Stimulated activated CD4-positive, alpha-beta T cell treated with anti-CD3 and anti-CD28 coated beads, Interleukin-15, amount 100 ng/mL, for 24 hours (primary cell): ENCODE results near the gene FOLR2.

Experiments
- DNase-seq: peaks from one replicate; pipeline ENCODE4 v3.0.0-alpha.2; 2020

The FOLR2 gene

DNA sequence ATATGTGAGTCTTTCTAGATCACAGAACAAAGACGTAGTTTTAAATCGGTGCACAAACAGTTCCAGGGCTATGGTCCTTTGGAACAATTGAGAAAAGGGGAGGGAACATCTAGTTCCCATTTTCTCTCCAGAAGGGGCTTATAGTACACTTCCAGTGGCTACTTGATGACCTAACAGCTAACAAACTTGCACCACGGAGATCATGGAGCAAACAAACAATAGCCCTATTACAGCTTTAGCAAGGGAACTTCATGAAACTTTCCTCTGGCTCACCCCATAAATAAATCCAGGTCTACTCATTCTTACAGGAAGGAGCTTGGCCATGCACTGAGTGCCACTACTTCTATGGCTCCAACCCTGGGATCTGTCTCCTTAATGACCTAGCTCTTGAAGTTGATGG is 8.3 kb upstream of the FOLR2 start:
- DNase-seq = no peak

DNA sequence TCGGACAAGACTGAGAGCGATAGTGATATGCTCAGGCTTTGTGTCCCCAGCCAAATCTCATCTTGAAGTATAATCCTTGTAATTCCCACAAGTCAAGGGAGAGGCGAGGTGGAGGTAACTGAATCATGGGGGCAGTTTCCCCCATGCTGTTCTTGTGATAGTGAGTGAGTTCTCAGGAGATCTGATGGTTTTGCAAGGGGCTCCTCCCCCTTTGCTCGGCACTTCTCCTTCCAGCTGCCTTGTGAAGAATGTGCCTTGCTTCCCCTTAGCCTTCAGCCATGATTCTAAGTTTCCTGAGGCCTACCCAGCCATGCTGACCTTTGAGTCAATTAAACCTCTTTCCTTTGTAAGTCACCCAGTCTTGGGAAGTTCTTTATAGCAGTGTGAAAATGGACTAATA is 7.5 kb upstream of the FOLR2 start:
- no peak for DNase-seq

DNA sequence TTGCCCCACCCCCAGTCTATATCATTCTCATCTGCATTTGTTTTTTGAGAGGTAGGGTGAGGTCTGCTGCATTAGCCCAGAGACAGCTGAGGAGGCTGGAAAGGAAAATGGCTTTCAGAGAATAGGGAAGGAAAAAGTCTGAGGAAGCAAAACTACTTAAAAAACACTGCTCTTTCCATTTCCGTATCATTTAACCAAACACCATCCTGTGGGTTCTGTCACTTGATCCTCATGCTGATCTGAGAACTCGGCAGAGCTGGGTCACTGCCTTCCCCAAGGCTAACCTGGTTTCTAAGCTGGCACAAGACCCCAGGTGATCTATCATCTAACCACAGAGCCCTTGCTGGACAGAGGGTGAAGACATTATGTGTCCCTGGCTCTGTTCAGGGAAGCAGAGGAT is 1.2 kb downstream of the FOLR2 start:
- DNase-seq = no peak

DNA sequence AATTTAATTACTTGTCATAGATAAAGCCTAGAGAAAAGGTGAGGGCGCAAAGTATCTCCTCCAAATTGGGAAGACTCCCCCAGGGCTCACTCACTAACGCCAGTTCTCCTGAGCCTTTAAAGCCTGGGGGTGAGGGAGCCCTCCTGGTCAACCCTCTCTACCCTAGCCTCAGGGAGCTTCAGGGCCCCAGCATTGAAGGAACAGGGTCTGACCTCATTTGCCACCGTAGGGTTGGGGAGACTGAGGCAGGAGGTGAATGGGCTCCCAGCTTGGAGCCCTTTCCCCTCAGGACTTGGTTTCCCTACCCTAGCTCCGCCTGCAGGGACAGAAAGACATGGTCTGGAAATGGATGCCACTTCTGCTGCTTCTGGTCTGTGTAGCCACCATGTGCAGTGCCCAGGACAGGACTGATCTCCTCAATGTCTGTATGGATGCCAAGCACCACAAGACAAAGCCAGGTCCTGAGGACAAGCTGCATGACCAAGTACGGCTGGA is 1.7 kb downstream of the FOLR2 start:
- DNase-seq = no peak

DNA sequence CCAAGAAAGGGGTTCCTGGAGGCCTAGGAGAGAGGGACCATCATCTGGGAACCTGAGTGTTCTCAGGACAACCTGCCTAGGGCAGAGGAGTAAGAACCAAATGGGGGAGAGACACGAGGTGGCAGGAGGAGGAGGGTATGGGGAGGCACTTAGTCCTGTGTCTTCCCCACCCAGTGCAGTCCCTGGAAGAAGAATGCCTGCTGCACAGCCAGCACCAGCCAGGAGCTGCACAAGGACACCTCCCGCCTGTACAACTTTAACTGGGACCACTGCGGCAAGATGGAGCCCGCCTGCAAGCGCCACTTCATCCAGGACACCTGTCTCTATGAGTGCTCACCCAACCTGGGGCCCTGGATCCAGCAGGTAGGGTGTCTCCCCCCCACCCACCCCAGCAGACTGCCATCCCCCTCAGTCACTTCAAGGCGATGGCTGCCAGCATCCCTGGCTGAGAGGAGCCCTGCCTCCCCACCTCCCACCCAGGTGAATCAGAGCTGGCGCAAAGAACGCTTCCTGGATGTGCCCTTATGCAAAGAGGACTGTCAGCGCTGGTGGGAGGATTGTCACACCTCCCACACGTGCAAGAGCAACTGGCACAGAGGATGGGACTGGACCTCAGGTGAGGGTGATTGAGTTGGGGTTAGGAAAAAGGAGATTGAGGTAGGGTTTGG is 4.2 kb downstream of the FOLR2 start:
- DNase-seq = no peak

DNA sequence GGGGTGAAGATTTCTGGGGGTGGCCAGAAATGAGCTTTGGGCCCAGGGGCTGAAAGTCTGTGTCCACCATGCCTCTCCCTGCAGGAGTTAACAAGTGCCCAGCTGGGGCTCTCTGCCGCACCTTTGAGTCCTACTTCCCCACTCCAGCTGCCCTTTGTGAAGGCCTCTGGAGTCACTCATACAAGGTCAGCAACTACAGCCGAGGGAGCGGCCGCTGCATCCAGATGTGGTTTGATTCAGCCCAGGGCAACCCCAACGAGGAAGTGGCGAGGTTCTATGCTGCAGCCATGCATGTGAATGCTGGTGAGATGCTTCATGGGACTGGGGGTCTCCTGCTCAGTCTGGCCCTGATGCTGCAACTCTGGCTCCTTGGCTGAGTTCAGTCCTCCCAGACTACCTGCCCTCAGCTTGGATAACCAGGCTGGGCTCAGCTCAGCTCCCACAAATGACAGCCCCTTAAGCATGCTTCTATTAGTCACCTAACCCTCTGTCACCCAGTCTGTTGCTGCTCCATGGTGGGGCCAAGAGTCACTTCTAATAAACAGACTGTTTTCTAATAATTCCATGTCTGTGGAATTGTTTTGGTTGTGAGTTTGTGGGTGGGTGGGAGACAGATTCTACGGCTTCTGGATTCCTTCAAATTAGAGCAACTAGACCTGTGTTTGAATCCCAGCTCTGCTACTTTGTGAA is 4.9 kb downstream of the FOLR2 start:
- no peak for DNase-seq

DNA sequence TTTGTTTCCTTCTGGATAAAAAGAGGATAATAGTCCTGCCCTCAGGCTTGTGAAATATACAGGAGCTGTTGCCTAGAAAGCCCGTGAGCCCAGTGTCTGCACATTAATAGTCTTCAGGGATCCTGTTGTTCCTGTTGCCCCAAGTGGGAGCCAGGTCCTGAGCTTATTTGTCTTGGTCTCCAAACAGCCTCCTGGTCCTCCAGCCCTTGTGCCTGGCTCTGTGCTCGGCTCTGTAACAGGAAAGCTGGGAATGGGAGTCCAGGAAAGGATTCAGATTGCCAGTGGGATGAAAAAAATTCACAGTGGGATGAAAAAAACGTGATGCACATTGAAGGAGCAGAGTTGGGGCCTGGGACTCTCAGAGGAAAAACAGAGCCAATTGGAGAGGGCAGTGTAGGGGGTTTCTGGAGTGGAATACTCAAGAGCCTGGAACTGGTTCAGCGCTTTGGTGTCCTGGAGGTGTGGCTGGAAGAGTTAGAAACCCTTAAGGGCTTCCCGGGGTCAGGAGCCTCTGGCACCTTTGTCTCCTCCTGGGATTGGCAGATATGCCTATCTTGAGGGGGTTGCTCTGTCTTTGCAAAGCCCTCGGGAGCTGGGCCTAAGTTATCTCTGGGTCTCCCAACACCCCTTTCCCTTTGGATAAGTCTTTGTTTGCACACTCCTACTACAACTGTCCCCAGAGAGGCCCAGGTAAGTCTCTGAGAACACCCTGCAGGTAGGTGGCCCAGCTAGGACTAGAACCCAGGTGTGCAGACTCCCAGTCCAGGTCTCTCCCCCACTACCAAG is 5.7 kb downstream of the FOLR2 start:
- DNase-seq = no peak

DNA sequence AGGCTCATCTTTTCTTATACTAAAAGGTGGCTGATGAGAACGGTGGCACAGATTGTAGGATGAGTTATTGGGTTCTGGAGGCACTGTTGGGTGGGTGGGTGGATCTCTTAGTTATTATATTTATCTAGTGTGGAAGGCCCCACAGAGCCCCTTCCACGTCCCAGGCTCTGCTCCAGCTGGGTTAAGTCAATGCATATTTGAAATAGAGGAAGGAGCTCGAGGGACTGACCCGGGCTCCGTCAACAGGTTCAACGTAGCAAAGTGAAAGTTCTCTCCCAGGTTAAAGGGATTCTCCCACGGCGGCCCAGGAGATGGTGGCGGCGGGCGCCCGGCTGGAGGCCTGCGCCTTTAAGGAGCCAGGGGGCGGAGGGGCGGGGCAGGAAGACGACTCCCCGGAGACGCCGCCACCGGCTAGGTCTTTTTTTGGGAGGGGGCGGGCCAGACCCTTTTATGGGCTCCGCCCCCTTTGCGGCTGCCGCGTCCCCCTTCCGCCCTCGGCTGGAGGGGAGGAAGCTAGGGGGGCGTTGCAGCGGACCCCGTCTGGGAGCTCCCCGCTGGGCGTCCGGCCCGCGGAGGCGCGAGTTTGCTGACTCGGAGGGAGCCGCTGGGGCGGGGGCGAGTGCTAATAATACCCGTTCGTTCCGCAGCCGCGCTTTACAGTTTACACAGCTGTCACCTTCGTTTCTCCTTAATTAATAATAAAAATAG is 6.5 kb downstream of the FOLR2 start:
- peak; percentile 97 for DNase-seq

DNA sequence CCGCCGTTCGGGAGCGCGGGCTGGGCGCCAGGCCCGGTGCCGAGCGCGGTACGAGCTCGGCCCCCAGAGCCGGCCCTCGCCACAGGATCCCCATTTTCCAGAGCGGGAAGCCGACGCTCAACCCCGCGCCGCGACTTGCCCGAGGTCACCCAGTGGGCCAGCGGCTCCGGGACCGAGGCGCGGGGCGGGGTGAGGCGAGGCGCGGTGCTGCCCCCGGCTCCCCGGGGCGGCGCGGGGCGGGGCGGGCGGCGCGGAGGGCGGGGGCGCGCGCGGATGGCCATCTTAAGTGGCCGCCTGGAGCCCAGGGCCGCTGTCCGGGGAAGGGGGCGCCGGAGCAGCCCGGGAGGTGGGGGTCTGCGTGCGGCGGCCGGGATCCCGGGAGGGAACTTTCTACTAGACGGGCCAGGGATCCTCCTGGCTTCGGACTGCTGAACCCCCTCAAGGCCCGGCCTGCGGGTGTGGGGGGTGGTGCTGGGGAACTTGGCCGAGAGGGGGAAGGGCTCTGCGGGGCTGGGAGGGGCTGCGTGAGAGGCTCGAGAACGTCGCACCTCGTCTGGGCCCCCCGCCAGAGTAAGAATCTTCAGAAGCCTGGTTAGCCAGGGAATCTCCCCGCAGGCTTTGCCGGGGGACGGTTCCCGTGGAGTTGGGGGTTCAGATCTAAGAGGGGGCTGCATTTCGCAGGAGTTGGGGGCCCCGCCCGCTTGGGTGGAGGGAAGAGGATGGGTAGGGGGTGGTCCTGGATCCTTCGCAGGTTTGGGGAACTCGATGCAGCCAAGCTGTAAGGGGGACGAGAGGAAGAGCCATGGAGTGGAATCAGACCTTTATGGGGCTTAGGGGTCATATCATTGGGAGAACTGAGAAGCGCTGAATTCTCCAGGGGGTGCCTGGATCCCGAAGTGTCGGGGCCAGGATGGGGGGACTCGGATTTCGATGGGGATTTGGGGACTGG is 7.3 kb downstream of the FOLR2 start:
- peak; percentile 76 for DNase-seq

DNA sequence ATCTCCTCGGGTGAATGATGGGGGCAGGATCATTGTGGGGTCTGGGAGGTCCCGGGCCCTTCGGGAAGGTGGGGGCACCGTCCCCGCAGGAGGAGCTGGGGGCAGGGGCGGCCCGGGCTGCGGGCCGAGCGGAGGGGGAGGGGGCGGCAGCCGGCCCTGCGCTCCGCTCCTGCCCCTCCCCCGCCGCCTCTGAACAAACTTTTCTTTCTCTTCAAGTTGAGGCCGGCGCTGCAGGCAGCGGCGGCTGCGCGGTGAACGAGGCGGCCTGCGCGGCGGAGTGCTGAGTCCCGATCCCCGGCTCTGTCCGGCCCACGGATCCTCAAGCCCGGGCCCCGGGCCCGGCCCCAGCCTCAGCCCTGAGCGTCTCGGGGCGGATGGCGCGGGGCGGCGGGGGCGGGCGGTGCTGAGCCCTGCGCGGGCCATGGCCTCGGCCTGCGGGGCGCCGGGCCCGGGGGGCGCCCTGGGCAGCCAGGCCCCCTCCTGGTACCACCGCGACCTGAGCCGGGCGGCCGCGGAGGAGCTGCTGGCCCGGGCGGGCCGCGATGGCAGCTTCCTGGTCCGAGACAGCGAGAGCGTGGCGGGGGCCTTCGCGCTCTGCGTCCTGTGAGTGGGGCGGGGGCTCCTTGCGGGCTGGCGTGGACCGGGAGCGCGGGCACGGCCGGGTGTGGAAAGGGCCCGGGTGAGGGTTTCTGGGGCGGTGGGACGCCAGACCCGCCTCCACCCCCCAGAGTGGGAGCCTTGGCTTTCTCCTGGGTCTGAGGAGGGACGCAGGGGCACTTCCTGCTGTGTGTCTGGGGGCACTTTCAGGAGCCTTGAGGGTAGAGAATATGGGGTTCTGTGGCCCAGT is 8.2 kb downstream of the FOLR2 start, which contains the start of gene INPPL1:
TSS of gene INPPL1 (plus strand) at position 204 of the 847 bp plus-strand sequence. CDS start at position 422, 218 bp downstream.
- peak; percentile 63 for DNase-seq

DNA sequence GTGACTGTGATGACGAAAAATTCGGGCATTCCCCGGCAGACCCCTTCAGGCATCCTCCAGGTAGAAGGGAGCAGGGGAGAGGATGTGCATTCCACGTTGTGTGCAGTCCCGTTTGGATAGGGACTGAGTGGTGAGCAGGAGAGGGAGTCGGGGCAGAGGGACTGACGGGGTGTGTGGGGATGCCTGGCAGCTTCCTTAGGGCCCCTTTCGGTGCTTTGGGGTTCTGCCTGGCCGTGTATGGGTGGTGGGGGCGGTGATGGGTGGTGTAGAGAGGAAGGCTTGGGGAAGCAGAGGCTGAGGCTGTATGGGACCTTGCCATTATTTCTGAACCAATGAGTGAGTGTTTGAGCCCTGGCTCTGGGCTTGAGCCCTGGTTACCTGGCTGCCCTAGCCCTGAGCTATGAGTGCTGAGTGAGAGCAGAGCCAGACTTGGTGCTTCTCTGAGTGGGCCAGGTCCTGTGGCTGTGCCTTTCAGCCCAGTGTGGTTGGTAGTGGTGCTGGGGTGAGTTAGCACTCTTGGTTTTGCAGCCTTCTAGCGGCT is 8.9 kb downstream of the FOLR2 start:
- DNase-seq = peak; percentile 48

DNA sequence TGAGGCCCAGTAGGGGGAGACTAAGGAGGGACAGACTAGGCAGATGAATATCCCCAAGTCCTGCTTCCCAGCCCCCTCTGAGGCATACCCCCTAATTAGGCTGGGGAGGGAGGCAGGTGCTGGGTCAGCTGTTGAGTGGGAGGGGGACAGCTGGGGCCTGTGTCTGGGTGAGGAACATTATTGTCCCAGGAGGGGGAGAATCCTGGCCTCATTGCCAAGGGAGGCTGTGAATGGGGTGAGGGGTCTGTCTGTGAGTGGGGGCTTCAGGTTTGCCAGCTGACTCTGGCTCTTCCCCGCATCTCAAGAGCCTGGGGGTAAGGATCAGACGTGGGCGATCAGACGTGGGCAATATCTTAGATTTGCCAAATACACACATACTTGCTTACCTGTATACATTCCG is 10.1 kb downstream of the FOLR2 start:
- no peak for DNase-seq

DNA sequence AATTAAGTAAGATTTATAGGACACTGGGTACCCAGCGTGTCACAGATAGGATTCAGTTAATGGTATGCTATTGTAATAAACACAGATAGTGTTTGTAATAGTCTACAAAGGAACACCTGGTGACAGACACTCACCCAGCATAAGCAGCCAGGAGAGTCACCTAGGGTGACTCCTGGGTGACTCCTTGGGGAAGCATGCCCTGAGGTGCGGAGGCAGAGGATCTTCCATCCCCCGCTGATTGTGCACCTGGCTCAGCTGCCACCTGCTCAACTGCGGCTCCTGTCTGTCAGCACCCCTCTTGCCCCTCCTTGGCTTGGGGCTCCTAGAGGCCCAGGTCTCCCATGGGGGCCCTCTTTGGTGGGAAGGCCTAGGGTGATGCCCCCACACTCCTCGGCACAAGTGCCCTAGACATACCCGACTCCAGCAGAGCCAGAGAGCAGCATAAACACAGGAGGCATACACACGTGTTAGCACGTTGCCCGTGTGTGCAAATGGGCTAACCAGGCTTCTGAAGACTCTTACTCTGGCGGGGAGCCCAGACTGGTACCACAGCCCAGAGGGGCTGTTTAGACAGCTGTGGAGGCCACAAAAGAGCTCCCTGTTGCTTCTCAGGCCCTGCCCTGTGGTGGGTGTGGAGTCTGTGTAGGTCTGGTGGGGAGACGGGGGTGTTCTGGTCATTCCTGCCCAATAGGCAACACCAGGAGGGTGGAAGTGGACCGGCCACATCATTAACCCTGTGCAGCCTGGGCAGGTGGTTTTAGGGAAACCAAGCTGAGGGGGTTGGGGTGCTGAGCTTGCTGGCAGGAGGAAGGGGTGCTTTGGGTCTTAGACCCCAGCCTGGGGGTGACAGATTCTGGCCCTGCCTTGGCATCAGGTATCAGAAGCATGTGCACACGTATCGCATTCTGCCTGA is 11.0 kb downstream of the FOLR2 start:
- DNase-seq = no peak

DNA sequence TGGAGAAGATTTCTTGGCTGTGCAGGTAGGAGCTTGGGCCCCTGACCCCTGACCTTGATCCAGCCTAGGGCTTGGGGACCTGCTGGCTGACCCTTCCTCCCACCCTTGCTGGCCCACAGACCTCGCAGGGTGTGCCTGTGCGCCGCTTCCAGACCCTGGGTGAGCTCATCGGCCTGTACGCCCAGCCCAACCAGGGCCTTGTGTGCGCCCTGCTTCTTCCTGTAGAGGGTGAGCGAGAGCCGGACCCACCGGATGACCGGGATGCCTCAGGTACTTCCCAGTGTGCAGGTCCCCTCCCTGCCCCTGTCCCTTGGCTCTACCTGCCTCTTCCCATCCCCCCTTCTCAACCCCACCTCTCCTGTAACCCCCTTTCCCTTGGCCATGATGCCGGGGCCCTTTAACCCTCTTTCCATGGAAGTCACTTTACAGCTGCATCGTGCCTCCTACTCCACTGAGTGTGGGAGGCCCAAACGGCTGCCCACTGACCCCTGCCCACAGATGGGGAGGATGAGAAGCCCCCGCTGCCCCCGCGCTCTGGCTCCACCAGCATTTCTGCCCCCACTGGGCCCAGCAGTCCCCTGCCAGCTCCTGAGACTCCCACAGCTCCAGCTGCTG is 11.7 kb downstream of the FOLR2 start:
- no peak for DNase-seq

DNA sequence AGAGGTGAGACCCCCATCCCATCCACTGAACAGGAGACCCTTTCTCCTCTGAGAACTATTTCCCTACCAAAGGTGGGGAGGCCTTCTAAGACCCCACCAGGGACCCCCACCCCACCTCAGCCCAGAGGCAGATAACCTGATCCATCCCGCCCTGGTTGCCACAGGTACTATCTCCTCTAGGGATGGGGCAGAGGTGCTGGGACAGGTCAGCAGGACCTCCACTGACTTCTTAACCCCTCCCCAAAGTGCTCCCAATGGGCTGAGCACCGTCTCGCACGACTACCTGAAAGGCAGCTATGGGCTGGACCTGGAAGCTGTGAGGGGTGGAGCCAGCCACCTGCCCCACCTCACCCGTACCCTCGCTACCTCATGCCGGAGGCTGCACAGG is 12.2 kb downstream of the FOLR2 start:
- DNase-seq = no peak

DNA sequence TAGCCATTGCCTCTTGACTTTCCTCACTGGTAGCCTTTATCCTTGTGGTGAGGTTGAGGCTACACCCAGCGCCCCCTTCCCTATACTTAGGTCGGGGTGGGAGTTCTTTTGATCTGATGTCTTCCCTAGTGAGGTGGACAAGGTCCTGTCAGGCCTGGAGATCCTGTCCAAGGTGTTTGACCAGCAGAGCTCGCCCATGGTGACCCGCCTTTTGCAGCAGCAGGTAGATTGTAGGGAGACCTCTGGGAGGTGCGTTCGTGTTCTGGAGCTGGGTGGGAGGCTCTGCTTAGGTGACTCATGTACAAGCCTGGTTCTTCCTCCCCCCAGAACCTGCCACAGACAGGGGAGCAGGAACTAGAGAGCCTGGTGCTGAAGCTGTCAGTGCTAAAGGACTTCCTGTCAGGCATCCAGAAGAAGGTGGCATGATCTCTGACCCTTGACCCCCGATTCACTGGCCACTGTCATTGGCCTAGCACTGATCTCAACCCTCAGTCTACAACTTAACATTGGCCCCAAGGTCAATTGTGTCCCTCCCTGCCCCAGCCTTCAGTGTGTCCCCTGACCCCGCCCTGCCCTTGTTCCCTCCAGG is 12.8 kb downstream of the FOLR2 start:
- no peak for DNase-seq

DNA sequence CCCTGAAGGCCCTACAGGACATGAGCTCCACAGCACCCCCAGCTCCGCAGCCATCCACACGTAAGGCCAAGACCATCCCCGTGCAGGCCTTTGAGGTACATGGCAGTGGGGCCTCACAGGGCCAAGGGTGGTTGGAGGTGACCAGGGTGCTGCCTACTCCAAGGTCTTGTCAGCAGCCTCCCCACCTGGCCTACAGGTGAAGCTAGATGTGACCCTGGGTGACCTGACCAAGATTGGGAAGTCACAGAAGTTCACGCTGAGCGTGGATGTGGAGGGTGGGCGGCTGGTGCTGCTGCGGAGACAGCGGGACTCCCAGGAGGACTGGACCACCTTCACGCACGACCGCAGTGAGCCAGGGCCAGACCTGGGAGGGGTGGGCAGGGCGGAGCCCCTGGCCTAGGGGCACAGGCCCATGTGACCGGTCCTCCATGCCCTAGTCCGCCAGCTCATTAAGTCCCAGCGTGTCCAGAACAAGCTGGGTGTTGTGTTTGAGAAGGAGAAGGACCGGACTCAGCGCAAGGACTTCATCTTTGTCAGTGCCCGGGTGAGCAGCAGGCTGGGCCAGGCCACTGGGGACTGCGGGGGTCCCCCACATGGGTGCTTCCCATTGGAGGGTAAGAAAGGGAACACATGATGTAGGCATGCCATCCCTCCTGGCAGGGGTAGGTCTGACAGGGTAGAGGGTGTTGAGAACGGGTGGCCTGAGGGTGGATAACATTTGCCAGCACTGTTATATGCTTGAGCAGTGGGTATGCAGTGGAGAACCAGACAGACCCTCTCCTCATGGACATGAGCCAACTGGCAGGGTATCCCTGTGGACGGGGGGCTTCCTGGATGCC is 13.6 kb downstream of the FOLR2 start:
- no peak for DNase-seq
